Endodermal cell (in vitro differentiated cells): ENCODE results near the gene SLC9A4. TPM values are rescaled to one million over a fixed set of nuclear protein-coding genes. Genes with fewer than 3 reads are reported as not detected.

Source experiments
- DNase-seq: peaks from one replicate; pipeline ENCODE4 v3.0.0-alpha.2; 2017
- H3K27ac ChIP-seq: 2 replicates; pipeline ENCODE4 v1.5.1; 2013; ENCODE audit warnings: mild to moderate bottlenecking, low read depth, low read length, moderate library complexity
- H3K27me3 ChIP-seq: 2 replicates; pipeline ENCODE4 v1.6.1; 2013; ENCODE audit warnings: mild to moderate bottlenecking, low read length, moderate library complexity; ENCODE audit not compliant: insufficient read depth, control insufficient read depth, poor library complexity, severe bottlenecking
- H3K36me3 ChIP-seq: 2 replicates; pipeline ENCODE4 v1.7.0; 2013; ENCODE audit warnings: mild to moderate bottlenecking, low read length, moderate library complexity; ENCODE audit not compliant: control insufficient read depth, insufficient read depth
- H3K4me1 ChIP-seq: one replicate; pipeline ENCODE4 v1.7.0; 2013; ENCODE audit warnings: low read length; ENCODE audit not compliant: control insufficient read depth, insufficient read depth
- H3K4me3 ChIP-seq: 2 replicates; pipeline ENCODE4 v1.5.1; 2013; ENCODE audit warnings: mild to moderate bottlenecking, low read length, moderate library complexity
- H3K9ac ChIP-seq: 2 replicates; pipeline ENCODE4 v1.6.1; 2013; ENCODE audit warnings: mild to moderate bottlenecking, low read length, moderate library complexity; ENCODE audit not compliant: poor library complexity, severe bottlenecking; ENCODE audit errors: extremely low read depth
- H3K9me3 ChIP-seq: 2 replicates; pipeline ENCODE4 v1.6.1; 2013; ENCODE audit warnings: mild to moderate bottlenecking, low read length, moderate library complexity; ENCODE audit not compliant: control insufficient read depth
- H3K27ac Mint-ChIP-seq: 2 replicates; pipeline ENCODE4 v1.8.0; 2020; ENCODE audit warnings: mixed read lengths
- H3K27me3 Mint-ChIP-seq: 2 replicates; pipeline ENCODE4 v1.8.0; 2021; ENCODE audit warnings: mild to moderate bottlenecking, mixed read lengths; ENCODE audit not compliant: insufficient read depth
- H3K36me3 Mint-ChIP-seq: 2 replicates; pipeline ENCODE4 v1.8.0; 2020; ENCODE audit warnings: low read depth, mixed read lengths
- H3K4me1 Mint-ChIP-seq: 2 replicates; pipeline ENCODE4 v1.8.0; 2020; ENCODE audit warnings: mixed read lengths
- H3K4me3 Mint-ChIP-seq: 2 replicates; pipeline ENCODE4 v1.8.0; 2020; ENCODE audit warnings: mild to moderate bottlenecking, moderate library complexity, mixed read lengths
- H3K9me3 Mint-ChIP-seq: 2 replicates; pipeline ENCODE4 v1.8.0; 2020; ENCODE audit warnings: mild to moderate bottlenecking, mixed read lengths
- WGBS, 2 experiments: methylation state at CpG; one replicate each; pipeline versions ENCODE4 v1.1.5 to v1.1.7; 2013; ENCODE audit warnings: missing lambda C conversion rate in 2 of 2, mixed read lengths in 1 of 2; ENCODE audit not compliant: insufficient coverage in 1 of 2, insufficient read length in 1 of 2; 5-methylcytosine and 5-hydroxymethylcytosine counted together
- total RNA-seq, 2 donors: library from RNA; stranded (reverse); fragmentation: NEBNext Ultra II Directional in 1 of 2; extraction: Animal tissue kit (Norgen Biotek cat#: 25700) in 1 of 2; gene quantifications; 2 replicates in 1 of 2; 3 replicates in 1 of 2; pipeline ENCODE4 v1.2.1, GENCODE V29; 2021
- TF ChIP-seq, protein P1 (sequence below): fragments of 200-600 bp; sonication (generic); conservative IDR thresholded peaks from 2 replicates; pipeline ENCODE4 v1.5.0; 2021; ENCODE audit warnings: antibody characterized with exemption, mild to moderate bottlenecking

The SLC9A4 gene
- total RNA-seq, 2 donors from 2014 or later = 0.07 TPM; not detected in 1

DNA sequence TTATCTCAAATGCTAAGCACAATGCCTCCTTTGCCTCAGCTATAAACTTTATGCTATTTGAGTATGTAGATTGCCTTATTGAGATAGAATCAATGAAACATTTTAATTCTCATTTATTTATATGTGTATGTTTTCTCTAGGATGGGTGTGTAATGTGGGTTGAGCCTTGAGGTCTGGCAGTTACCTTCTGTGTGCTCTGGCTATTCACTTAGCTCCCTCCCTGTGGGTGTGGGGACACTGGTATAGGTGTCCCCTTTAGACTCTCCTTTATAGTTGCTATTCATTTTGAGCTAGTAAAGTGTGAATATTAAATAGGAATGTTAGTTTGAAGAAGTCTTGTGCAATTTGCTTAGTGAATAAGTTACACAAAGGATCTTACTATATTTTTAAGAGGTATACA lies 1.8 kb downstream of the SLC9A4 start:
- H3K9ac ChIP-seq = no peak overlapping the region
- peaks cover 10% of the 10 kb centered on the region for H3K27me3 ChIP-seq
- peaks cover 3% of the 10 kb centered on the region for H3K9me3 ChIP-seq
- H3K4me1 ChIP-seq = peaks cover 3% of the 10 kb centered on the region
- no peak overlapping the region for H3K27ac Mint-ChIP-seq
- no peaks in the 10 kb centered on the region for H3K36me3 ChIP-seq
- no peaks in the 10 kb centered on the region for H3K36me3 Mint-ChIP-seq
- TF ChIP-seq, protein P1, sequence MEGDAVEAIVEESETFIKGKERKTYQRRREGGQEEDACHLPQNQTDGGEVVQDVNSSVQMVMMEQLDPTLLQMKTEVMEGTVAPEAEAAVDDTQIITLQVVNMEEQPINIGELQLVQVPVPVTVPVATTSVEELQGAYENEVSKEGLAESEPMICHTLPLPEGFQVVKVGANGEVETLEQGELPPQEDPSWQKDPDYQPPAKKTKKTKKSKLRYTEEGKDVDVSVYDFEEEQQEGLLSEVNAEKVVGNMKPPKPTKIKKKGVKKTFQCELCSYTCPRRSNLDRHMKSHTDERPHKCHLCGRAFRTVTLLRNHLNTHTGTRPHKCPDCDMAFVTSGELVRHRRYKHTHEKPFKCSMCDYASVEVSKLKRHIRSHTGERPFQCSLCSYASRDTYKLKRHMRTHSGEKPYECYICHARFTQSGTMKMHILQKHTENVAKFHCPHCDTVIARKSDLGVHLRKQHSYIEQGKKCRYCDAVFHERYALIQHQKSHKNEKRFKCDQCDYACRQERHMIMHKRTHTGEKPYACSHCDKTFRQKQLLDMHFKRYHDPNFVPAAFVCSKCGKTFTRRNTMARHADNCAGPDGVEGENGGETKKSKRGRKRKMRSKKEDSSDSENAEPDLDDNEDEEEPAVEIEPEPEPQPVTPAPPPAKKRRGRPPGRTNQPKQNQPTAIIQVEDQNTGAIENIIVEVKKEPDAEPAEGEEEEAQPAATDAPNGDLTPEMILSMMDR = no peak
- H3K27me3 Mint-ChIP-seq = peaks cover 3% of the 10 kb centered on the region
- no peak overlapping the region for H3K4me3 ChIP-seq
- H3K27ac ChIP-seq = no peak overlapping the region
- no peak overlapping the region for H3K4me3 Mint-ChIP-seq
- no peaks in the 10 kb centered on the region for H3K9me3 Mint-ChIP-seq
- no peaks in the 10 kb centered on the region for H3K4me1 Mint-ChIP-seq
- DNase-seq = no peak

DNA sequence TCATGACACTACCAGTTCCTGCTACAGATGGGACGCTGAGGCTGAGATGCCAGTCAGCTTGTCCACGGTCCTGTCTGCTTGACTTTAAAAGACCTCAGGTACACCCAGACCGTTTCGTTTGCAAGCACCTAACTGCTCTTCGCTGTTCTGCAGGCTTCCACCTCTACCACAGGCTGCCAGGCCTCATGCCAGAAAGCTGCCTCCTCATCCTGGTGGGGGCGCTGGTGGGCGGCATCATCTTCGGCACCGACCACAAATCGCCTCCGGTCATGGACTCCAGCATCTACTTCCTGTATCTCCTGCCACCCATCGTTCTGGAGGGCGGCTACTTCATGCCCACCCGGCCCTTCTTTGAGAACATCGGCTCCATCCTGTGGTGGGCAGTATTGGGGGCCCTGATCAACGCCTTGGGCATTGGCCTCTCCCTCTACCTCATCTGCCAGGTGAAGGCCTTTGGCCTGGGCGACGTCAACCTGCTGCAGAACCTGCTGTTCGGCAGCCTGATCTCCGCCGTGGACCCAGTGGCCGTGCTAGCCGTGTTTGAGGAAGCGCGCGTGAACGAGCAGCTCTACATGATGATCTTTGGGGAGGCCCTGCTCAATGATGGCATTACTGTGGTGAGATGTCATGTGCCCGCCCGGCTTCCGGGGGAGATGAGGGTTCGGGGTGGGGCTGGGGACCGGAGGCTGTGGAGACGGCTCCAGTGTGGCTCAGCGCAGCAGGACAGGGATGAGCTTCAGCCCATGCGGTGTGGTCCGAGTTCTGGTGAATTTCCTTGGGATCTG lies 5.9 kb downstream of the SLC9A4 start:
- peak; percentile 75 for DNase-seq
- Histone ChIP-seq H3K36me3 (no peaks in the 10 kb centered on the region), H3K4me1 (no peaks in the 10 kb centered on the region), H3K9me3 (no peaks in the 10 kb centered on the region), H3K27ac (no peak overlapping the region), H3K9ac (no peak overlapping the region), H3K4me3 (no peak overlapping the region), H3K27me3 (peaks cover 10% of the 10 kb centered on the region)
- Mint-ChIP-seq H3K4me3 (no peak overlapping the region), H3K36me3 (no peaks in the 10 kb centered on the region), H3K4me1 (no peaks in the 10 kb centered on the region), H3K9me3 (no peaks in the 10 kb centered on the region), H3K27me3 (peaks cover 3% of the 10 kb centered on the region), H3K27ac (no peak overlapping the region)
- TF ChIP-seq, protein P1 = peak; percentile 46
- 95 to 96% methylated on average over 28 to 36 of the region's 36 CpGs for WGBS, 2 experiments

DNA sequence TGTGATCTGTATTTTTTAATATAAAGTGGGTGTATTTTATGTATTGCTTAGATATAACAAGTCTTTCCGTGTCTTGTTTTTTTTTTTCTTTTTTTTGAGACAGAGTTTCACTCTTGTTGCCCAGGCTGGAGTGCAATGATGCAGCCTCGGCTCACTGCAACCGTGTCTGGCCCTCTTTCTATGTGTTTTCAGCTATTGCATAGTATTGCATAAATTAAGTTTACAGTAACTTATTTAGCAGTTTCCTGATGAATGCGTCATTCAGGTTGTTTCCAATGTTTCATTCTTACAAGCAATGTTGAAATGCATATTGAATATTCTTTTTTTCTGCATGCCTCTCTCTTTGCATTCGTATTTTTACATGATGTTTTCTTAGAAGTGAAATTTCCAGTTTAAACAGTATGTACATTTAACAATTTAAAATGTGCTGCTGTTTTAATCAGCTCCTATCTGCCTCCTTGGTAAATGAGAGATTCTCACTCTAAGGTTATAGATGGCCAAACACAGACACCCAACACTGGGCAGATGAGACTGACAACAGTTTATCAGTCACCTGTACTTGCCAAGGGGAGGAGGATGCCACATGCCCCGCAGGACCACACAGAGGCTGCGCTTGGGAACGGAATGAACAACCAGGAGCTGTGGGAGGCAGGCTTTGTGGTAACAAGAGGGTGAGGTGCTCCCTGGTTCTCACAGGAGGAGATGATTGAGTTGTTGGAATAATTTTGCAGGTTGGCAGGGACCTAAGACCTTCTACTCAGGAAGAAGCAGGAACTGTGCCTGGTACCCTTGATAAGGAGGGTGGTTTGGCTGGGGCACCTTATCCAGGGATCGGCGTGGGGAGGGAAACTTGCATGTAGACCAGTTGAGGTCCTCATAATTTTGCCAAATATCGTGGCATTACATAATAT lies 7.5 kb downstream of the SLC9A4 start:
- Mint-ChIP-seq H3K36me3 (no peaks in the 10 kb centered on the region), H3K27ac (no peak overlapping the region), H3K4me3 (no peak overlapping the region), H3K9me3 (no peaks in the 10 kb centered on the region), H3K27me3 (peaks cover 3% of the 10 kb centered on the region), H3K4me1 (peaks cover 3% of the 10 kb centered on the region)
- no peaks in the 10 kb centered on the region for H3K9me3 ChIP-seq
- no peaks in the 10 kb centered on the region for H3K36me3 ChIP-seq
- H3K4me1 ChIP-seq = no peaks in the 10 kb centered on the region
- H3K27ac ChIP-seq = no peak overlapping the region
- peaks cover 10% of the 10 kb centered on the region for H3K27me3 ChIP-seq
- WGBS, 2 experiments = 83 to 91% methylated on average over 3 to 11 of the region's 11 CpGs
- H3K4me3 ChIP-seq = no peak overlapping the region
- DNase-seq = no peak
- H3K9ac ChIP-seq = no peak overlapping the region
- TF ChIP-seq, protein P1 = no peak
